NOMO-1 (cell line): Measurements from ENCODE around the gene ENO1.
A peak's percentile ranks its signal among the peaks of the same experiment; 100 is the strongest.
"Not testable (repeated sequence)": the region's sequence is repeated elsewhere in the genome, so short reads cannot be mapped to it uniquely, and the experiment has no call there.

ENCODE experiments used
- DNase-seq, 2 experiments: peaks; one replicate each; lab custom pipeline; 2025; ENCODE audit not compliant: unreplicated experiment in 2 of 2; lab: John Stamatoyannopoulos, UW

ENO1 gene

GRCh38 chr1:8848663-8849386 lies 29.7 kb downstream of the ENO1 start:
- peak; percentile 41 to 63 for DNase-seq

- DNase-seq, result no peak
These were observed 30.5 kb downstream of the ENO1 start for GRCh38 chr1:8847990-8848389.

- no peak for DNase-seq
These were observed 32.2 kb downstream of the ENO1 start for GRCh38 chr1:8846263-8846662.

- no peak for DNase-seq
These were observed 33.1 kb downstream of the ENO1 start for GRCh38 chr1:8845104-8846097.

GRCh38 chr1:8844501-8845006 lies 33.9 kb downstream of the ENO1 start:
- DNase-seq, result no peak

GRCh38 chr1:8841395-8841794 lies 37.1 kb downstream of the ENO1 start:
- DNase-seq, result no peak

- DNase-seq, result no peak
These were observed 38.5 kb downstream of the ENO1 start for GRCh38 chr1:8839990-8840389.

- no peak for DNase-seq
These were observed 42.4 kb downstream of the ENO1 start for GRCh38 chr1:8835941-8836643.

GRCh38 chr1:8831340-8831739 lies 47.1 kb downstream of the ENO1 start:
- no peak for DNase-seq

GRCh38 chr1:8830732-8831131 lies 47.8 kb downstream of the ENO1 start:
- not testable (repeated sequence) for DNase-seq

GRCh38 chr1:8825985-8826481 lies 52.5 kb downstream of the ENO1 start:
- no peak for DNase-seq

GRCh38 chr1:8823295-8823664 lies 55.2 kb downstream of the ENO1 start:
- DNase-seq, result no peak

- DNase-seq, result no peak
These were observed 55.9 kb downstream of the ENO1 start for GRCh38 chr1:8822373-8823294.

GRCh38 chr1:8821084-8821483 lies 57.4 kb downstream of the ENO1 start:
- peak in 1 of 2 experiments; percentile 46 for DNase-seq

GRCh38 chr1:8818789-8819188 lies 59.7 kb downstream of the ENO1 start:
- DNase-seq, result not testable (repeated sequence)

- DNase-seq, result no peak
These were observed 60.1 kb downstream of the ENO1 start for GRCh38 chr1:8818325-8818775.

GRCh38 chr1:8817412-8818324 lies 60.8 kb downstream of the ENO1 start, which contains the start of gene RERE:
Gene RERE, minus strand, starts transcription at chr1:8817640.
- peak; percentile 85 to 95 for DNase-seq

- no peak for DNase-seq
These were observed 61.6 kb downstream of the ENO1 start for GRCh38 chr1:8816831-8817411.
